DND-41 (cell line): ENCODE data around the gene PLEKHG5.

Experiments
- ATAC-seq: fragments of 200-7000 bp; cut with Tn5 transposase; 3 replicates; pipeline ENCODE4 v1.9.1; 2021; ENCODE audit warnings: low read depth; ENCODE audit not compliant: insufficient read depth
- DNase-seq: peaks from one replicate; pipeline ENCODE4 v3.0.0-alpha.2; 2020
- H2AFZ ChIP-seq: 2 replicates; pipeline ENCODE4 v1.6.0; 2012; ENCODE audit warnings: low read depth, low read length
- H3K27ac ChIP-seq: 2 replicates; pipeline ENCODE4 v1.5.1; 2012; ENCODE audit warnings: low read length, inconsistent platforms
- H3K27me3 ChIP-seq: fragments of 200-600 bp; sonication (generic); 2 replicates; pipeline ENCODE4 v1.6.0; 2012; ENCODE audit warnings: low read length, mild to moderate bottlenecking, inconsistent platforms; ENCODE audit not compliant: insufficient read depth, poor library complexity
- H3K36me3 ChIP-seq: 2 replicates; pipeline ENCODE4 v1.5.1; 2012; ENCODE audit warnings: low read length, inconsistent platforms; ENCODE audit not compliant: insufficient read depth
- H3K4me1 ChIP-seq: 2 replicates; pipeline ENCODE4 v1.5.1; 2012; ENCODE audit warnings: mild to moderate bottlenecking, low read length; ENCODE audit not compliant: insufficient read depth
- H3K4me2 ChIP-seq: 2 replicates; pipeline ENCODE4 v1.6.0; 2012; ENCODE audit warnings: mild to moderate bottlenecking, moderate library complexity, low read length, inconsistent platforms; ENCODE audit not compliant: insufficient read depth
- H3K4me3 ChIP-seq, 2 experiments: fragments of 200-600 bp in 1 of 2; shearing (Covaris generic) in 1 of 2; 2 replicates each; pipeline ENCODE4 v1.5.1; 2012 to 2016; ENCODE audit warnings: inconsistent platforms in 2 of 2, low read length in 2 of 2, mild to moderate bottlenecking in 2 of 2, low read depth in 1 of 2, moderate library complexity in 1 of 2
- H3K79me2 ChIP-seq: 2 replicates; pipeline ENCODE4 v1.6.0; 2012; ENCODE audit warnings: low read length, inconsistent platforms; ENCODE audit not compliant: insufficient read depth
- H3K9ac ChIP-seq: 2 replicates; pipeline ENCODE4 v1.6.0; 2012; ENCODE audit warnings: low read depth, mild to moderate bottlenecking, inconsistent platforms, low read length, moderate library complexity
- H3K9me3 ChIP-seq: 2 replicates; pipeline ENCODE4 v1.5.1; 2012; ENCODE audit warnings: low read length, moderate library complexity, mild to moderate bottlenecking, inconsistent platforms; ENCODE audit not compliant: insufficient read depth, severe bottlenecking
- H4K20me1 ChIP-seq: 2 replicates; pipeline ENCODE4 v1.6.0; 2012; ENCODE audit warnings: low read length; ENCODE audit not compliant: insufficient read depth
- EZH2 ChIP-seq: IDR thresholded peaks from 3 replicates; pipeline ENCODE4 v1.6.1; 2012; ENCODE audit warnings: borderline replicate concordance, low read depth, mild to moderate bottlenecking, moderate library complexity, low read length, inconsistent platforms; ENCODE audit not compliant: severe bottlenecking
- TF ChIP-seq, protein P1 (sequence below): IDR thresholded peaks from 2 replicates; pipeline ENCODE4 v1.5.1; 2012; ENCODE audit warnings: borderline replicate concordance, low read length, moderate library complexity, mild to moderate bottlenecking; ENCODE audit not compliant: poor library complexity, severe bottlenecking; ENCODE audit errors: extremely low read depth

PLEKHG5 gene

DNA sequence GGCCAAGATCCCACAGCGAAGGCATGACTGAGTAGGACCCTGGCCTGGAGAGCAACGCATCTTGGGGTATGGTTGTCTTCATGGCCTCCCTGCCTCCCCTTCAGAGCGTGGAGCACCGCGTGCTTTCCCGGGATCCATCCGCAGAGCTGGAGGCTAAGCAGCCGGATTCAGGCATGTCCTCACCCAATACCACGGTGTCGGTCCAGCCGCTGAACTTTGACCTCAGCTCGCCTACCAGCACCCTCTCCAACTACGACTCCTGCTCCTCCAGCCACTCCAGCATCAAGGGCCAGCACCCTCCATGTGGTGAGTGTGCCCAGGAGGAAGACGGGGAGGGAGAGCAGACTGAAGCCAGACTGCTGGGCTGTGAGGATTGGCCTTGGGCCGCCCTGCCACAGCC is 47.1 kb downstream of the PLEKHG5 start:
- H3K4me1 ChIP-seq: no peaks in the 10 kb centered on the region
- no peak for ATAC-seq
- no peak overlapping the region for H3K4me2 ChIP-seq
- no peak overlapping the region for H3K9ac ChIP-seq
- no peak overlapping the region for H2AFZ ChIP-seq
- no peak overlapping the region for H3K27ac ChIP-seq
- H3K27me3 ChIP-seq: peaks cover under 1% of the 10 kb centered on the region
- H3K9me3 ChIP-seq: no peaks in the 10 kb centered on the region
- DNase-seq: no peak
- no peak overlapping the region for H3K4me3 ChIP-seq
- TF ChIP-seq, protein P1, sequence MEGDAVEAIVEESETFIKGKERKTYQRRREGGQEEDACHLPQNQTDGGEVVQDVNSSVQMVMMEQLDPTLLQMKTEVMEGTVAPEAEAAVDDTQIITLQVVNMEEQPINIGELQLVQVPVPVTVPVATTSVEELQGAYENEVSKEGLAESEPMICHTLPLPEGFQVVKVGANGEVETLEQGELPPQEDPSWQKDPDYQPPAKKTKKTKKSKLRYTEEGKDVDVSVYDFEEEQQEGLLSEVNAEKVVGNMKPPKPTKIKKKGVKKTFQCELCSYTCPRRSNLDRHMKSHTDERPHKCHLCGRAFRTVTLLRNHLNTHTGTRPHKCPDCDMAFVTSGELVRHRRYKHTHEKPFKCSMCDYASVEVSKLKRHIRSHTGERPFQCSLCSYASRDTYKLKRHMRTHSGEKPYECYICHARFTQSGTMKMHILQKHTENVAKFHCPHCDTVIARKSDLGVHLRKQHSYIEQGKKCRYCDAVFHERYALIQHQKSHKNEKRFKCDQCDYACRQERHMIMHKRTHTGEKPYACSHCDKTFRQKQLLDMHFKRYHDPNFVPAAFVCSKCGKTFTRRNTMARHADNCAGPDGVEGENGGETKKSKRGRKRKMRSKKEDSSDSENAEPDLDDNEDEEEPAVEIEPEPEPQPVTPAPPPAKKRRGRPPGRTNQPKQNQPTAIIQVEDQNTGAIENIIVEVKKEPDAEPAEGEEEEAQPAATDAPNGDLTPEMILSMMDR: no peak
- TF ChIP-seq EZH2: no peak
- no peaks in the 10 kb centered on the region for H3K36me3 ChIP-seq
- H3K79me2 ChIP-seq: no peaks in the 10 kb centered on the region
- H4K20me1 ChIP-seq: no peaks in the 10 kb centered on the region

DNA sequence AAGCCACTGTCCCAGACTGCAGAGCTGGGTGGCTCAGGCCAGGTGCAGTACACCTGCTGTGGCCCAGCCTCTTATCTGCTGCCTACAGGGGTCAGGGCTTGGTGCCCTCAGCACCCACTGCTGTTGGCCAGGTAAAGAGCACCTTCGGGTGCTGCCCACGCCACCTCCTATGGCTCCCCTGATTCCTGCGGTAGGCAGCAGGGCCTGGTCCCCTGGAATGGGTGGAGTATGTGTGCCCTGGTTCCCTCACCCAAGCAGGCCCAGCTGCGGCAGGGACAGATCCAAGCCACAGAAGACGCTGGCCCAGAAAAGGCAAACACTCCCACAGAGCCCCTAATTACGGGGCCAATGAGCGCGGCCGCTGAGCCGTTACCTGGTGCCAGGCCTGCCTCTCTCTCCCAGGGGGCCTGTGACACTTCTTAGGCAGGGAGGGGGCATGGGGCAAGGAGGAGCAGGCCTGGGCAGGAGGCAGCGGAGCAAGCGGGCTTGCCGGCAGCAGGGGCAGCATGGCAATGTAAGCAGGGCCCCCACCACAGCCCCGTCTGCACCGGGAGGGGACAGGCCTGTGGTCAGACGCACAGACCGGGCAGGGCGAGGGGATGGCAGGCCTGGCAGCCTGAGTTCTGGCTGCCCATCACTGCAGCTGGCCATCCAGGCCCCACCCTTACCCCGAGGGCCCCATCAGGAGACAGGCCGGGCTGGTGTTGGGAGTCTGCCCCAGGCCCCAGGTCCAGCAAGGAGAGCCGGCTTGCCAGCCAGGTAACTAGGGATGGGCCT is 47.9 kb downstream of the PLEKHG5 start:
- H3K36me3 ChIP-seq: no peaks in the 10 kb centered on the region
- no peak for ATAC-seq
- TF ChIP-seq EZH2: no peak
- TF ChIP-seq, protein P1: no peak

DNA sequence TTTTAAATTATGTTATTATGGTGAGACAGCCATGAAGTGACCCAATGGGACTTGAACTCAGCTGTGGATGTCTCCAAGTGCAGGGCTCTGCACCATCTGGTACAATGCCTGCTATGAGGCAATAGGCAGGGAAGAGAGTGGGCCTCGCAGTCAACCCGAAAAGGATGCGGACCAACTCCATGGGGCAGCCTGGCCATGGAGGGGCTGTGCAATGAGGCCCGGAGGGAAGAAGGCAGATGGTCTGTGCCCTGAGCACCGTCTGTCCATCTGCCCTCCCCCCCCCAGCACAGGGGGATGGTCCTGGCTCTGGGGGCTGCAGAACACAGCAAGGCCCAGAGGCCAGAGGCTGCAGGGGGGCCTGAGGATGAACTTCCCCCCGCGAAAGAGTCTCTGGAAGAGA is 49.9 kb downstream of the PLEKHG5 start:
- no peak overlapping the region for H3K27ac ChIP-seq
- TF ChIP-seq, protein P1: no peak
- TF ChIP-seq EZH2: no peak
- H3K4me1 ChIP-seq: no peaks in the 10 kb centered on the region
- peaks cover 4% of the 10 kb centered on the region; the same call in 1 of the 2 replicates for H4K20me1 ChIP-seq
- no peak for DNase-seq
- H3K9me3 ChIP-seq: no peaks in the 10 kb centered on the region
- H3K79me2 ChIP-seq: no peaks in the 10 kb centered on the region
- no peak overlapping the region for H3K4me3 ChIP-seq
- no peak overlapping the region for H3K9ac ChIP-seq
- no peaks in the 10 kb centered on the region for H3K36me3 ChIP-seq
- no peak overlapping the region for H3K4me2 ChIP-seq
- ATAC-seq: no peak
- H3K27me3 ChIP-seq: no peaks in the 10 kb centered on the region
- no peak overlapping the region for H2AFZ ChIP-seq

More for the DNA sequence above, 47.9 kb downstream of the PLEKHG5 start:
- Histone ChIP-seq H4K20me1 (no peaks in the 10 kb centered on the region), H3K4me3 (no peak overlapping the region), H3K27me3 (no peaks in the 10 kb centered on the region), H3K9ac (no peak overlapping the region), H3K9me3 (no peaks in the 10 kb centered on the region), H3K4me1 (no peaks in the 10 kb centered on the region), H3K79me2 (no peaks in the 10 kb centered on the region), H3K27ac (no peak overlapping the region), H3K4me2 (no peak overlapping the region), H2AFZ (no peak overlapping the region)
- DNase-seq: no peak
